Omental fat pad (tissue), 4 donors: Measurements from ENCODE around the gene CSGALNACT2. TPM values are rescaled to one million over a fixed set of nuclear protein-coding genes. Genes with fewer than 3 reads are reported as not detected.
"Not testable (repeated sequence)": the region's sequence is repeated elsewhere in the genome, so short reads cannot be mapped to it uniquely, and the experiment has no call there.

Experiments used
- ATAC-seq: fragments of 150-250 bp; one replicate; pipeline ENCODE4 v1.9.1; 2016; ENCODE audit warnings: mild to moderate bottlenecking, moderate library complexity; ENCODE audit not compliant: low FRiP score
- DNase-seq: peaks from one replicate; pipeline ENCODE4 v3.0.0-alpha.2; 2019; ENCODE audit warnings: low spot score
- CTCF ChIP-seq, 3 donors: fragments of 450-650 bp; IDR thresholded peaks; one replicate each; pipeline ENCODE4 v1.5.1; 2016 to 2017; ENCODE audit warnings: antibody characterized with exemption in 3 of 3, mild to moderate bottlenecking in 3 of 3, moderate library complexity in 2 of 3
- total RNA-seq, 4 donors: library from RNA; depleted of rRNA; stranded (reverse); fragments of >200 nt; gene quantifications; one replicate each; pipeline ENCODE4 v1.1.0, GENCODE V29; 2016

The CSGALNACT2 gene
- total RNA-seq, 4 donors from 2014 or later: 22.0 to 45.8 (median 37.9) TPM

- ATAC-seq (no peak), DNase-seq (no peak)
- no peak for TF ChIP-seq CTCF (IDR thresholded peaks at IDR 0.05)
Measured at GRCh38 chr10:43170491-43170890, 32.2 kb downstream of the CSGALNACT2 start.

GRCh38 chr10:43172645-43173044 is 34.4 kb downstream of the CSGALNACT2 start:
- DNase-seq: no peak
- ATAC-seq: no peak
- TF ChIP-seq CTCF (IDR thresholded peaks at IDR 0.05): no peak

- TF ChIP-seq CTCF (IDR thresholded peaks at IDR 0.05): no peak
- ATAC-seq (no peak), DNase-seq (no peak)
Measured at GRCh38 chr10:43173120-43173519, 34.9 kb downstream of the CSGALNACT2 start.

GRCh38 chr10:43174969-43175368 is 36.7 kb downstream of the CSGALNACT2 start:
- no peak for TF ChIP-seq CTCF (IDR thresholded peaks at IDR 0.05)
- ATAC-seq: no peak
- DNase-seq: no peak

- ATAC-seq (no peak), DNase-seq (no peak)
- TF ChIP-seq CTCF (IDR thresholded peaks at IDR 0.05): no peak
Measured at GRCh38 chr10:43176271-43176670, 38.0 kb downstream of the CSGALNACT2 start.

- ATAC-seq (no peak), DNase-seq (no peak)
- TF ChIP-seq CTCF (IDR thresholded peaks at IDR 0.05): no peak
Measured at GRCh38 chr10:43177595-43177994, 39.4 kb downstream of the CSGALNACT2 start.

GRCh38 chr10:43181146-43181545 is 42.9 kb downstream of the CSGALNACT2 start:
- no peak for DNase-seq
- no peak for TF ChIP-seq CTCF (IDR thresholded peaks at IDR 0.05)
- ATAC-seq: no peak

GRCh38 chr10:43183764-43184163 is 45.5 kb downstream of the CSGALNACT2 start:
- DNase-seq, ATAC-seq: not testable (repeated sequence)
